PC-3 (cell line): ENCODE results near the gene FSTL3. TPM values are rescaled to one million over a fixed set of nuclear protein-coding genes. Genes with fewer than 3 reads are reported as not detected.
"Not testable (repeated sequence)": the region's sequence is repeated elsewhere in the genome, so short reads cannot be mapped to it uniquely, and the experiment has no call there.

Experiments
- ATAC-seq: fragments of 200-7000 bp; cut with Tn5 transposase; 2 replicates; pipeline ENCODE4 v1.9.1; 2020; ENCODE audit warnings: mild to moderate bottlenecking, moderate library complexity
- Bru-seq: library from RNA; stranded (reverse); fragments of 400-500 nt; gene quantifications from one replicate; lab custom pipeline; 2021; lab: Mats Ljungman, UMichigan
- BruChase-seq, 2 experiments: library from RNA; stranded (reverse); fragments of 400-500 nt; gene quantifications; one replicate each; lab custom pipeline; 2021; lab: Mats Ljungman, UMichigan
- BruUV-seq: library from RNA; stranded (reverse); fragments of 400-500 nt; replicated peaks from 2 replicates; lab custom pipeline; 2021; lab: Mats Ljungman, UMichigan
- CTCF ChIA-PET: fragments of 300-600 bp; sonication (Branson Sonifier 250); formaldehyde crosslinking; loops from one replicate; lab custom pipeline; 2022; ENCODE audit warnings: antibody characterized with exemption; lab: Charles Lee
- POLR2A ChIA-PET: fragments of 300-600 bp; sonication (Branson Sonifier 250); formaldehyde crosslinking; loops from one replicate; lab custom pipeline; 2022; ENCODE audit warnings: antibody characterized with exemption; ENCODE audit not compliant: unreplicated experiment; lab: Charles Lee
- DNase-seq: peaks from one replicate; pipeline ENCODE4 v3.0.0-alpha.2; 2015
- H2AFZ ChIP-seq: fragments of 300-600 bp; sonication (generic); 2 replicates; pipeline ENCODE4 v1.6.0; 2016; ENCODE audit warnings: antibody characterized with exemption, low read length
- H3F3A ChIP-seq: fragments of 300-600 bp; sonication (generic); one replicate; pipeline ENCODE4 v1.6.0; 2017; ENCODE audit warnings: antibody characterized with exemption, low read length, control low read depth, mild to moderate bottlenecking; ENCODE audit not compliant: unreplicated experiment
- H3K27ac ChIP-seq: fragments of 300-600 bp; sonication (generic); 2 replicates; pipeline ENCODE4 v1.5.1; 2016; ENCODE audit warnings: mild to moderate bottlenecking, low read length
- H3K27me3 ChIP-seq: fragments of 300-600 bp; sonication (generic); 2 replicates; pipeline ENCODE4 v1.6.1; 2016; ENCODE audit warnings: low read length, mixed read lengths
- H3K36me3 ChIP-seq: fragments of 300-600 bp; sonication (generic); 2 replicates; pipeline ENCODE4 v1.6.1; 2016; ENCODE audit warnings: low read depth, mixed run types, low read length, mixed read lengths
- H3K4me1 ChIP-seq: fragments of 300-600 bp; sonication (generic); 2 replicates; pipeline ENCODE4 v1.5.1; 2016; ENCODE audit warnings: low read length; ENCODE audit not compliant: insufficient read depth
- H3K4me2 ChIP-seq: fragments of 300-600 bp; sonication (generic); 2 replicates; pipeline ENCODE4 v1.6.0; 2016; ENCODE audit warnings: low read length
- H3K4me3 ChIP-seq: fragments of 300-600 bp; sonication (generic); 2 replicates; pipeline ENCODE4 v1.5.1; 2016; ENCODE audit warnings: mild to moderate bottlenecking, low read length, mixed read lengths
- H3K79me2 ChIP-seq: fragments of 300-600 bp; sonication (generic); 2 replicates; pipeline ENCODE4 v1.6.1; 2017; ENCODE audit warnings: low read length, mixed read lengths
- H3K9ac ChIP-seq: fragments of 300-600 bp; sonication (generic); 2 replicates; pipeline ENCODE4 v1.6.0; 2016; ENCODE audit warnings: mild to moderate bottlenecking, low read length
- H3K9me2 ChIP-seq: fragments of 300-600 bp; sonication (generic); replicated peaks from 2 replicates; pipeline ENCODE4 v1.6.1; 2016; ENCODE audit warnings: mixed run types, low read length, mixed read lengths
- H3K9me3 ChIP-seq: fragments of 300-600 bp; sonication (generic); 2 replicates; pipeline ENCODE4 v1.6.1; 2016; ENCODE audit warnings: low read length, mixed read lengths
- H4K20me1 ChIP-seq: fragments of 300-600 bp; sonication (generic); 2 replicates; pipeline ENCODE4 v1.6.1; 2016; ENCODE audit warnings: low read length, mixed read lengths
- EZH2 ChIP-seq: fragments of 300-600 bp; sonication (generic); IDR thresholded peaks from one replicate; pipeline ENCODE4 v1.6.1; 2017; ENCODE audit warnings: antibody characterized with exemption, mild to moderate bottlenecking, low read length; ENCODE audit not compliant: unreplicated experiment
- EZH2phosphoT487 ChIP-seq: fragments of 300-600 bp; sonication (generic); IDR thresholded peaks from 2 replicates; pipeline ENCODE4 v1.6.1; 2018; ENCODE audit warnings: mild to moderate bottlenecking, antibody characterized with exemption, low read length, borderline replicate concordance
- intact Hi-C: fragments of 100-400 bp; cut with micrococcal nuclease; formaldehyde crosslinking; loops from 2 replicates; pipeline ENCODE4 v1.9.0; 2023
- long read RNA-seq: library from polyadenylated mRNA; unstranded; transcript quantifications from one replicate; pipeline ENCODE4 v2.0.0, GENCODE V29; 2021; ENCODE audit not compliant: unreplicated experiment
- total RNA-seq: library from RNA; depleted of rRNA; stranded (reverse); fragments of >200 nt; gene quantifications from 2 replicates; pipeline ENCODE4 v1.2.3, GENCODE V29; 2014; rRNA removed
- TF ChIP-seq, protein P1 (sequence below): fragments of 300-600 bp; sonication (generic); conservative IDR thresholded peaks from 2 replicates; pipeline ENCODE4 v1.5.1; 2017; ENCODE audit warnings: antibody characterized with exemption, low read depth, mild to moderate bottlenecking, low read length

The FSTL3 gene
- total RNA-seq (49.9 and 53.3 TPM in 2 replicates), Bru-seq, nascent RNA (percentile 63 among the genes with signal in this experiment), BruChase-seq, experiment 1, labeled RNA remaining after a 6-hour chase (percentile 84 among the genes with signal in this experiment), BruChase-seq, experiment 2, labeled RNA remaining after a 2-hour chase (percentile 71 among the genes with signal in this experiment)
- long read RNA-seq, transcript FSTL3-201 (5 exons, 2,542 nt) = major isoform, 32 of 105 reads
- long read RNA-seq, partial matches to known transcripts = 72 of 105 reads
- long read RNA-seq, other reads (novel, unspliced or antisense) = 1 of 105 reads

DNA sequence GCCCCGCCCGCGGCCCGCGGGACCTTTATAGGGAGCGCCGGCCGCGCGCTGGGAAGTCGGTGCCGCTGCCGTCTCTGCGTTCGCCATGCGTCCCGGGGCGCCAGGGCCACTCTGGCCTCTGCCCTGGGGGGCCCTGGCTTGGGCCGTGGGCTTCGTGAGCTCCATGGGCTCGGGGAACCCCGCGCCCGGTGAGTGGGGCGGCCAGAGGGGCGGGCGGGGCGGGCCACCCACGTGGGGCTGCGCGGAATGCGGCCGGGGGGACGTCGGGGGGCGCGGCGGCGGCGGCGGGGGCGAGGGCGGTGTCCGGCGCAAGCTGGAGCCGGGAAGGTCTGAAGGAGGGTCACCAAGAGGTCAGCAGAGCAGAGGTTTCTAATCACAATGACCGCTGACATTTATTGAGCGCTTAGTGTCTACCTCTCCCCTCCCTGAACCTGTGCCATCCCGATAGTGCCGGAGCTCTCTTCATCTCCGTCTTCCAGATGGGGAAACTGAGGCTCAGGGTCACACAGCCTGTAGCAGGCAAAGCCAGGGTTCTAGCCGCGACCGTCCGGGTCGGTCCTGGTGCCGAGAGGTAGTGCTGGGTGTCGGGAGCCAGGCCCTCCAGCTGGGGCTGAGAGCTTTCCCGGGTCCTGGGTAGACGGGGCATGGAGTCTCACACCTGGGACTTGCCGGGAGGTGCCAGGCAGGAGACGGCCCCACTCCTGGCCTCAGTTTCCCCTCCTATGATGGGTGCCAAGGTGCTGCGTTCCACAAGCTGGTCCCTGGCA is at the start of gene FSTL3:
TSS of gene FSTL3 (plus strand) at position 54 of the 767 bp plus-strand sequence. CDS start at position 86, 32 bp downstream.
- Histone ChIP-seq H3K9me2 (no peaks in the 10 kb centered on the region), H3K4me3 (peak within 1 kb of the TSS; percentile 80), H3F3A (no peaks in the 10 kb centered on the region), H3K9me3 (no peaks in the 10 kb centered on the region), H3K4me1 (peaks cover 21% of the 10 kb centered on the region), H3K79me2 (peaks cover 26% of the 10 kb centered on the region), H2AFZ (0 out of 2 replicates have a peak within 1 kb of the TSS, but pooled peaks have one; percentile 9), H3K4me2 (peak within 1 kb of the TSS; percentile 86), H3K9ac (peak within 1 kb of the TSS; percentile 47), H3K36me3 (no peaks in the 10 kb centered on the region), H3K27me3 (no peaks in the 10 kb centered on the region), H3K27ac (0 out of 2 replicates have a peak within 1 kb of the TSS, but pooled peaks have one; percentile 4), H4K20me1 (no peaks in the 10 kb centered on the region)
- BruUV-seq = TSS peak; percentile 70
- ChIA-PET POLR2A (interaction anchor here (0.5 to 0.8 kb wide), 2 partner anchors 76 to 552 kb away, joined by 3 to 17 read pairs; no protein-coding TSS in a partner anchor), CTCF (no interaction called here)
- ATAC-seq = no peak
- no peak for TF ChIP-seq EZH2
- TF ChIP-seq, protein P1, sequence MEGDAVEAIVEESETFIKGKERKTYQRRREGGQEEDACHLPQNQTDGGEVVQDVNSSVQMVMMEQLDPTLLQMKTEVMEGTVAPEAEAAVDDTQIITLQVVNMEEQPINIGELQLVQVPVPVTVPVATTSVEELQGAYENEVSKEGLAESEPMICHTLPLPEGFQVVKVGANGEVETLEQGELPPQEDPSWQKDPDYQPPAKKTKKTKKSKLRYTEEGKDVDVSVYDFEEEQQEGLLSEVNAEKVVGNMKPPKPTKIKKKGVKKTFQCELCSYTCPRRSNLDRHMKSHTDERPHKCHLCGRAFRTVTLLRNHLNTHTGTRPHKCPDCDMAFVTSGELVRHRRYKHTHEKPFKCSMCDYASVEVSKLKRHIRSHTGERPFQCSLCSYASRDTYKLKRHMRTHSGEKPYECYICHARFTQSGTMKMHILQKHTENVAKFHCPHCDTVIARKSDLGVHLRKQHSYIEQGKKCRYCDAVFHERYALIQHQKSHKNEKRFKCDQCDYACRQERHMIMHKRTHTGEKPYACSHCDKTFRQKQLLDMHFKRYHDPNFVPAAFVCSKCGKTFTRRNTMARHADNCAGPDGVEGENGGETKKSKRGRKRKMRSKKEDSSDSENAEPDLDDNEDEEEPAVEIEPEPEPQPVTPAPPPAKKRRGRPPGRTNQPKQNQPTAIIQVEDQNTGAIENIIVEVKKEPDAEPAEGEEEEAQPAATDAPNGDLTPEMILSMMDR = no peak
- no peak for TF ChIP-seq EZH2phosphoT487
- peak; percentile 15 for DNase-seq
- intact Hi-C loops = loop anchor here (5.0 kb wide), 2 partner anchors 36 to 76 kb away; partner anchors contain the start of gene MISP

DNA sequence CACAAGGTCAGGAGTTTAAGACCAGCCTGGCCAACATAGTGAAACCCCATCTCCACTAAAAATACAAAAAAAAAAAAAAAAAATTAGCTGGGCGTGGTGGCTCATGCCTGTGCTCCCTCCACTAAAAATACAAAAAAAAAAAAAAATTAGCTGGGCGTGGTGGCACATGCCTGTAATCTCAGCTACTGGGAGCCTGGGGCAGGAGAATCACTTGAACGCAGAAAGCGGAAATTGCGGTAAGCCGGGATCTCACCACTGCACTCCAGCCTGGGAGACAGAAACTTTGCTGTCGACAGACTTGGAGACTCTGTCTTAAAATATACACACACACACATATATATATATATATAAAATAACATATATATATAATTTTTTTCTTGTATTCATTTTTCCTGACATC is 49.6 kb upstream of the FSTL3 start:
- H3K4me1 ChIP-seq, H3K9me3 ChIP-seq, H3F3A ChIP-seq, H3K36me3 ChIP-seq, intact Hi-C loops, H3K27me3 ChIP-seq, POLR2A ChIA-PET, CTCF ChIA-PET, H3K4me2 ChIP-seq, ATAC-seq, DNase-seq, H3K4me3 ChIP-seq, H3K9me2 ChIP-seq, H3K9ac ChIP-seq, H2AFZ ChIP-seq, BruUV-seq, H4K20me1 ChIP-seq, H3K27ac ChIP-seq: not testable (repeated sequence)
- peaks cover 30% of the 10 kb centered on the region for H3K79me2 ChIP-seq

DNA sequence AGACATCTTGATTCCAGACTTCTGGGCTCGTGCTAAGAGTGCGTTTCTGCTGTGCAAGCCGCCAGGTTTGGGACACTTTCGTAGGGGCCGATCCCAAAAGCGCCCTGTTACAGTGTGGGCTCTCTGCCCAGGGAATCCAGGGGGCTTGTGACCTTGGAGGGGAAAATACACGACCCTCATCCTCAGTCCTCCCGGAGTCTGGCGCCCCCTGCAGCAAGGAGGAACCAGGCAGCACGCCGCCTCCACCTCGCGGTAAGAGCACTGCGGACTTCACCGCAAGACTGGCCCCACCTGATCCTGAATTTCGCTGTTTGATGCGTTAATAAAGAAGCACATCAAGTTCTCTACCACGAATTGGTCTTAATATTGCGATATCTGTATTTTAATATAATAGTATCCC is 48.0 kb upstream of the FSTL3 start:
- Histone ChIP-seq H3K9ac (no peak overlapping the region), H3K4me3 (no peak overlapping the region), H3K36me3 (peaks cover 5% of the 10 kb centered on the region; the same call in 1 of the 2 replicates), H4K20me1 (no peaks in the 10 kb centered on the region), H2AFZ (no peak overlapping the region), H3K4me2 (no peak overlapping the region), H3K27me3 (no peaks in the 10 kb centered on the region), H3K4me1 (peaks cover 5% of the 10 kb centered on the region; the same call in 1 of the 2 replicates), H3K9me3 (no peaks in the 10 kb centered on the region), H3K27ac (no peak overlapping the region), H3F3A (no peaks in the 10 kb centered on the region), H3K79me2 (peaks cover 46% of the 10 kb centered on the region), H3K9me2 (no peaks in the 10 kb centered on the region)
- ChIA-PET CTCF (no interaction called here), POLR2A (no interaction called here)
- ATAC-seq (no peak), DNase-seq (no peak)
- intact Hi-C loops = no loop called here
- no TSS peak for BruUV-seq
- TF ChIP-seq EZH2phosphoT487 = no peak
- TF ChIP-seq, protein P1 = peak; percentile 53
- no peak for TF ChIP-seq EZH2

DNA sequence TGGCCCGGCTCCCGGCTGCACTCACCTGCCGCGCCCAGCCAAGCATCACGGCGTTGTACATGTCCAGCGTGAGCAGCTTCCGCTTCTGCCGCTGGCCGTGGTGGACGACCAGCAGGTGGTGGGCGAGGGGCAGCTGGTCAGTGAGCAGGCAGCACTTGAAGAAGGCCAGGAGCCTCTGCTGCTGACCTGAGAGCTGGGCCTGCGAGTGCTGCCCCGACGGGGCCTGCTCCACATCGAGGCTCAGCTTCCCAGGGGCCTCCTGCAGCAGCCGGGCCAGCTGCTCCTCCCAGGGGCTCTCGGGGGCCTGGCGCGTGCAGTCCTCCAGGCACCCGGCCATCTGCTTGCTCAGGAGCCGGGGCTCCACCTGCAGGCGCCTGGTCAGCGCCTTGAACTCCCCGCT is 46.7 kb upstream of the FSTL3 start:
- POLR2A ChIA-PET, BruUV-seq, H3K9ac ChIP-seq, H3K4me1 ChIP-seq, H3K4me2 ChIP-seq, H3K27me3 ChIP-seq, CTCF ChIA-PET, H4K20me1 ChIP-seq, H3F3A ChIP-seq, H2AFZ ChIP-seq, ATAC-seq, intact Hi-C loops, H3K9me2 ChIP-seq, H3K9me3 ChIP-seq, H3K27ac ChIP-seq, H3K4me3 ChIP-seq, H3K36me3 ChIP-seq, DNase-seq: not testable (repeated sequence)
- peaks cover 47% of the 10 kb centered on the region for H3K79me2 ChIP-seq
